Measurements from ENCODE around the gene NTN1.

The NTN1 gene

GRCh38 chr17:9215465-9215864, 194.2 kb downstream of the NTN1 start:
- POLR2A ChIA-PET = no interaction called here

GRCh38 chr17:9217151-9218056, 196.1 kb downstream of the NTN1 start:
- Histone ChIP-seq H3K4me1 (ENCODE audit: control extremely low read depth in 1 of 4, control insufficient read depth in 4 of 4, insufficient read depth in 4 of 4, low read length in 3 of 4) (no peaks in the 10 kb centered on the region), H3K36me3 (ENCODE audit: control insufficient read depth in 4 of 4, insufficient read depth in 4 of 4, low read length in 3 of 4) (no peaks in the 10 kb centered on the region), H3K4me3 (ENCODE audit: control insufficient read depth in 1 of 7, extremely low read depth in 1 of 7, insufficient read depth in 4 of 7, low read depth in 2 of 7, low read length in 6 of 7) (no peak overlapping the region), H3K27me3 (replicated peaks in 2 of 5; ENCODE audit: control insufficient read depth in 4 of 5, insufficient read depth in 5 of 5, low read length in 4 of 5) (no peaks in the 10 kb centered on the region), H3K27ac (ENCODE audit: insufficient read depth in 1 of 2, low read depth in 1 of 2, low read length in 2 of 2, poor library complexity in 1 of 2, severe bottlenecking in 2 of 2) (no peak overlapping the region), H3K9me3 (ENCODE audit: control extremely low read depth in 1 of 5, control insufficient read depth in 4 of 5, insufficient read depth in 2 of 5, low read depth in 1 of 5, low read length in 4 of 5) (peaks cover 0 to 12% (median 4%) of the 10 kb centered on the region in 5 experiments)
- WGBS (ENCODE audit: insufficient coverage) = 76% methylated on average over 4 of the region's 5 CpGs
- DNase-seq = no peak
- ChIA-PET POLR2A (no interaction called here), CTCF (no interaction called here)

More at GRCh38 chr17:9215465-9215864, 194.2 kb downstream of the NTN1 start:
- CTCF ChIA-PET = no interaction called here
- Histone ChIP-seq H3K36me3 (ENCODE audit: control insufficient read depth in 4 of 4, insufficient read depth in 4 of 4, low read length in 3 of 4) (no peaks in the 10 kb centered on the region), H3K27me3 (replicated peaks in 2 of 5; ENCODE audit: control insufficient read depth in 4 of 5, insufficient read depth in 5 of 5, low read length in 4 of 5) (no peaks in the 10 kb centered on the region), H3K9me3 (ENCODE audit: control extremely low read depth in 1 of 5, control insufficient read depth in 4 of 5, insufficient read depth in 2 of 5, low read depth in 1 of 5, low read length in 4 of 5) (peaks cover 0 to 12% (median 4%) of the 10 kb centered on the region in 5 experiments), H3K4me3 (ENCODE audit: control insufficient read depth in 1 of 7, extremely low read depth in 1 of 7, insufficient read depth in 4 of 7, low read depth in 2 of 7, low read length in 6 of 7) (no peak overlapping the region), H3K4me1 (ENCODE audit: control extremely low read depth in 1 of 4, control insufficient read depth in 4 of 4, insufficient read depth in 4 of 4, low read length in 3 of 4) (peaks cover 0 to 3% (median under 1%) of the 10 kb centered on the region in 4 experiments), H3K27ac (ENCODE audit: insufficient read depth in 1 of 2, low read depth in 1 of 2, low read length in 2 of 2, poor library complexity in 1 of 2, severe bottlenecking in 2 of 2) (no peak overlapping the region)
- DNase-seq = no peak

GRCh38 chr17:9218064-9218635, 196.8 kb downstream of the NTN1 start:
- ChIA-PET POLR2A (interaction anchor here (0.7 kb wide), 1 partner anchor 14 kb away, joined by 3 read pairs; no protein-coding TSS in a partner anchor), CTCF (no interaction called here)
- H3K4me1 ChIP-seq (ENCODE audit: control extremely low read depth in 1 of 4, control insufficient read depth in 4 of 4, insufficient read depth in 4 of 4, low read length in 3 of 4) = no peaks in the 10 kb centered on the region
- 96% methylated on average over 6 of the region's 8 CpGs for WGBS (ENCODE audit: insufficient coverage)
- no peak overlapping the region for H3K27ac ChIP-seq (ENCODE audit: insufficient read depth in 1 of 2, low read depth in 1 of 2, low read length in 2 of 2, poor library complexity in 1 of 2, severe bottlenecking in 2 of 2)
- H3K9me3 ChIP-seq (ENCODE audit: control extremely low read depth in 1 of 5, control insufficient read depth in 4 of 5, insufficient read depth in 2 of 5, low read depth in 1 of 5, low read length in 4 of 5) = peaks cover 0 to 12% (median 4%) of the 10 kb centered on the region in 5 experiments
- H3K36me3 ChIP-seq (ENCODE audit: control insufficient read depth in 4 of 4, insufficient read depth in 4 of 4, low read length in 3 of 4) = no peaks in the 10 kb centered on the region
- H3K27me3 ChIP-seq (replicated peaks in 2 of 5; ENCODE audit: control insufficient read depth in 4 of 5, insufficient read depth in 5 of 5, low read length in 4 of 5) = no peaks in the 10 kb centered on the region
- no peak for DNase-seq
- H3K4me3 ChIP-seq (ENCODE audit: control insufficient read depth in 1 of 7, extremely low read depth in 1 of 7, insufficient read depth in 4 of 7, low read depth in 2 of 7, low read length in 6 of 7) = no peak overlapping the region

- Histone ChIP-seq H3K36me3 (ENCODE audit: control insufficient read depth in 4 of 4, insufficient read depth in 4 of 4, low read length in 3 of 4) (no peaks in the 10 kb centered on the region), H3K4me3 (ENCODE audit: control insufficient read depth in 1 of 7, extremely low read depth in 1 of 7, insufficient read depth in 4 of 7, low read depth in 2 of 7, low read length in 6 of 7) (no peak overlapping the region), H3K9me3 (ENCODE audit: control extremely low read depth in 1 of 5, control insufficient read depth in 4 of 5, insufficient read depth in 2 of 5, low read depth in 1 of 5, low read length in 4 of 5) (peaks cover 0 to 12% (median 4%) of the 10 kb centered on the region in 5 experiments), H3K4me1 (ENCODE audit: control extremely low read depth in 1 of 4, control insufficient read depth in 4 of 4, insufficient read depth in 4 of 4, low read length in 3 of 4) (no peaks in the 10 kb centered on the region), H3K27me3 (replicated peaks in 2 of 5; ENCODE audit: control insufficient read depth in 4 of 5, insufficient read depth in 5 of 5, low read length in 4 of 5) (no peaks in the 10 kb centered on the region), H3K27ac (ENCODE audit: insufficient read depth in 1 of 2, low read depth in 1 of 2, low read length in 2 of 2, poor library complexity in 1 of 2, severe bottlenecking in 2 of 2) (no peak overlapping the region)
- POLR2A ChIA-PET = interaction anchor here (0.7 kb wide), 1 partner anchor 13 kb away, joined by 3 read pairs; no protein-coding TSS in a partner anchor
- CTCF ChIA-PET = no interaction called here
- DNase-seq = no peak
- WGBS (ENCODE audit: insufficient coverage) = 98% methylated on average over 14 of the region's 15 CpGs
Measured at GRCh38 chr17:9218911-9219310, 197.6 kb downstream of the NTN1 start.

- H3K27ac ChIP-seq (ENCODE audit: insufficient read depth in 1 of 2, low read depth in 1 of 2, low read length in 2 of 2, poor library complexity in 1 of 2, severe bottlenecking in 2 of 2) = no peak overlapping the region
- no peaks in the 10 kb centered on the region for H3K4me1 ChIP-seq (ENCODE audit: control extremely low read depth in 1 of 4, control insufficient read depth in 4 of 4, insufficient read depth in 4 of 4, low read length in 3 of 4)
- no peak overlapping the region for H3K4me3 ChIP-seq (ENCODE audit: control insufficient read depth in 1 of 7, extremely low read depth in 1 of 7, insufficient read depth in 4 of 7, low read depth in 2 of 7, low read length in 6 of 7)
- no peak for DNase-seq
- no peaks in the 10 kb centered on the region for H3K36me3 ChIP-seq (ENCODE audit: control insufficient read depth in 4 of 4, insufficient read depth in 4 of 4, low read length in 3 of 4)
- 99% methylated on average over 13 of the region's 13 CpGs for WGBS (ENCODE audit: insufficient coverage)
- peaks cover 0 to 12% (median 4%) of the 10 kb centered on the region in 5 experiments for H3K9me3 ChIP-seq (ENCODE audit: control extremely low read depth in 1 of 5, control insufficient read depth in 4 of 5, insufficient read depth in 2 of 5, low read depth in 1 of 5, low read length in 4 of 5)
- H3K27me3 ChIP-seq (replicated peaks in 2 of 5; ENCODE audit: control insufficient read depth in 4 of 5, insufficient read depth in 5 of 5, low read length in 4 of 5) = no peaks in the 10 kb centered on the region
- CTCF ChIA-PET = interaction anchor here (1.1 kb wide), 1 partner anchor 13 kb away, joined by 3 read pairs; no protein-coding TSS in a partner anchor
- POLR2A ChIA-PET = no interaction called here
Measured at GRCh38 chr17:9219631-9220397, 198.5 kb downstream of the NTN1 start.

GRCh38 chr17:9220398-9221146, 199.3 kb downstream of the NTN1 start:
- POLR2A ChIA-PET = no interaction called here
- Histone ChIP-seq H3K36me3 (ENCODE audit: control insufficient read depth in 4 of 4, insufficient read depth in 4 of 4, low read length in 3 of 4) (no peaks in the 10 kb centered on the region), H3K9me3 (ENCODE audit: control extremely low read depth in 1 of 5, control insufficient read depth in 4 of 5, insufficient read depth in 2 of 5, low read depth in 1 of 5, low read length in 4 of 5) (peaks cover 0 to 7% (median 3%) of the 10 kb centered on the region in 5 experiments), H3K4me3 (ENCODE audit: control insufficient read depth in 1 of 7, extremely low read depth in 1 of 7, insufficient read depth in 4 of 7, low read depth in 2 of 7, low read length in 6 of 7) (no peak overlapping the region), H3K4me1 (ENCODE audit: control extremely low read depth in 1 of 4, control insufficient read depth in 4 of 4, insufficient read depth in 4 of 4, low read length in 3 of 4) (no peaks in the 10 kb centered on the region), H3K27me3 (replicated peaks in 2 of 5; ENCODE audit: control insufficient read depth in 4 of 5, insufficient read depth in 5 of 5, low read length in 4 of 5) (no peaks in the 10 kb centered on the region), H3K27ac (ENCODE audit: insufficient read depth in 1 of 2, low read depth in 1 of 2, low read length in 2 of 2, poor library complexity in 1 of 2, severe bottlenecking in 2 of 2) (no peak overlapping the region)
- 97% methylated on average over 14 of the region's 23 CpGs for WGBS (ENCODE audit: insufficient coverage)
- CTCF ChIA-PET = interaction anchor here (1.1 kb wide), 1 partner anchor 12 kb away, joined by 3 read pairs; no protein-coding TSS in a partner anchor
- no peak for DNase-seq

All from common myeloid progenitor, CD34-positive (primary cell).